LNCAP (cell line): ENCODE measurements around the gene NUP62CL.

Source experiments
- TF ChIP-seq, protein P1 (sequence below): fragments of 450-650 bp; IDR thresholded peaks from 2 replicates; pipeline ENCODE4 v1.5.1; 2017; ENCODE audit warnings: mild to moderate bottlenecking

Gene NUP62CL

DNA sequence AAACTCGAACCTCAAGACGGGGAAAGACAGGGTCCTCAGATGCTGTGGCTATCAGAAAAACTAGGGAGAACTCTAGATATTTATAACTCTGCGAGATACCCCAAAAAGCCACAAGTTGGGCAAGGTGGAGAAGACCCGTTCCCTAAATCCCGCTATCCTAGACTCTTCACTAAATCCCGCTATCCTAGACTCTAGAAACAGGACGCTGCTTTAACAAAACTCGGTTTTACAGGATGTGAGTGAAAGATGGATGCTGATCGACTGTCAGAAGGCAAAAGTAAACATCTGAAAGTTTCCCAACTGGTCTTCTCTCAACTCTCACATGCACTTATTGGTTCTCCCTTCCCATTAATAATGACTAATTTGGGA is 448 bp upstream of the NUP62CL start:
- TF ChIP-seq, protein P1, sequence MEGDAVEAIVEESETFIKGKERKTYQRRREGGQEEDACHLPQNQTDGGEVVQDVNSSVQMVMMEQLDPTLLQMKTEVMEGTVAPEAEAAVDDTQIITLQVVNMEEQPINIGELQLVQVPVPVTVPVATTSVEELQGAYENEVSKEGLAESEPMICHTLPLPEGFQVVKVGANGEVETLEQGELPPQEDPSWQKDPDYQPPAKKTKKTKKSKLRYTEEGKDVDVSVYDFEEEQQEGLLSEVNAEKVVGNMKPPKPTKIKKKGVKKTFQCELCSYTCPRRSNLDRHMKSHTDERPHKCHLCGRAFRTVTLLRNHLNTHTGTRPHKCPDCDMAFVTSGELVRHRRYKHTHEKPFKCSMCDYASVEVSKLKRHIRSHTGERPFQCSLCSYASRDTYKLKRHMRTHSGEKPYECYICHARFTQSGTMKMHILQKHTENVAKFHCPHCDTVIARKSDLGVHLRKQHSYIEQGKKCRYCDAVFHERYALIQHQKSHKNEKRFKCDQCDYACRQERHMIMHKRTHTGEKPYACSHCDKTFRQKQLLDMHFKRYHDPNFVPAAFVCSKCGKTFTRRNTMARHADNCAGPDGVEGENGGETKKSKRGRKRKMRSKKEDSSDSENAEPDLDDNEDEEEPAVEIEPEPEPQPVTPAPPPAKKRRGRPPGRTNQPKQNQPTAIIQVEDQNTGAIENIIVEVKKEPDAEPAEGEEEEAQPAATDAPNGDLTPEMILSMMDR, result no peak

DNA sequence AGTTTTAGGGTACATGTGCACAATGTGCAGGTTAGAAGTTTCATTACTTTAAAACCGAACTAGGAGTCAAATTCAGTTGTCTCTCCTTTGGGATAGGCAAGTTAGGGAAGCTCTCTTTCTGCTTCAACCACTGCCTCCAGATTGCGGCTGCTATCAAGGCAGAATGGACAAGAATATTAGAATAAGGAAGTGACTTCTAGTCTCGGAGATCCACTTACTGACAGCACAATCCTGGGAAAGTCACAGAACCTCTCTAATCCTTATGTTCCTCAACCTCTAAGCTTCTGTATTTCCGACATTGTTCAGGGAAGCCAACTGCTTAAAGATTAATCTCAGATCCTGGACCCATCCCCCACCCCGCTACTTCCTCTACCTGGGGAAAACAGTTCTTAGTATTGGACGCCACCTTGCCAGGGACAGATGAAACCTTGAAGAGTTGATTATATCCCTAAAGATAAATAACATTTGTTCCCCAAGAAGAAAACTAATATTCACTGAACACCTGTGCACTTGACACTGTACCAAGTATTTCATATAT is 2.1 kb downstream of the NUP62CL start:
- TF ChIP-seq, protein P1, result no peak

DNA sequence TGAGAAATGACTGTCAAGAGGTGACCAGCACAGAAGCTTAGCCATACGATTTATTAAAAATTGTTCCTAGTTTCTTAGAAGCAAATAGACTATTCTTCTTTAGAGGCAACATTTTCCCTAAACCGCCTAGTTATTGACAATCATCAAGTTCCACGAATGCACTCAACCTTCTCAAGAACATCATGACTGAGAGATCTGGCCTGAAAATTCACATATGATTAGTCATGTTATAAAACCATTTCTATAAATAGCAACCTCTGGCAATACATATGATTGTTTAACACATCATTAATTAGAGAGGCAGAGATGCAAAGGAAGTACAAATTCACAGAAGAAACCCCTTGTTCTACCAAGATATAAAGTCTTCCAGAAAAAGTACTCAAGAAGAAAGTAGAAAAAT is 6.7 kb downstream of the NUP62CL start:
- TF ChIP-seq, protein P1, result no peak

DNA sequence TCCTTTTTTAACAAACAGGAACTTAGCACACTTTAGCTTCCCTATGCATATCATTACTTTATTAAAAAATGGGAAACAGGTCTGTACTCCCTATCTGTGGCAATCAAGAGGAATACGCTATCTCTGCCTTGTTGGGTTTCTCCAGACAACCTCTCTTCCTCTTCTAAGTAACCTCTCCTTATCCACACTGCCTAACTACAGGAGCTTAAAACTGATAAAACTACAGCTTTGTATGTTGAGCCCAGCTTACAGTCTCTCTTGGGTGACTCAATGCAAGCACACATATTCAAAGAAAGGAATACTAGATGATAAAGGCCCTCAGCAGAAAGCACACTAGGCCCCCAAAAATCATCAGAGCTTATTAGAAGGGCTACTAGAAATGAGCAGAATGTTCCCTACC is 8.9 kb downstream of the NUP62CL start:
- TF ChIP-seq, protein P1, result no peak

DNA sequence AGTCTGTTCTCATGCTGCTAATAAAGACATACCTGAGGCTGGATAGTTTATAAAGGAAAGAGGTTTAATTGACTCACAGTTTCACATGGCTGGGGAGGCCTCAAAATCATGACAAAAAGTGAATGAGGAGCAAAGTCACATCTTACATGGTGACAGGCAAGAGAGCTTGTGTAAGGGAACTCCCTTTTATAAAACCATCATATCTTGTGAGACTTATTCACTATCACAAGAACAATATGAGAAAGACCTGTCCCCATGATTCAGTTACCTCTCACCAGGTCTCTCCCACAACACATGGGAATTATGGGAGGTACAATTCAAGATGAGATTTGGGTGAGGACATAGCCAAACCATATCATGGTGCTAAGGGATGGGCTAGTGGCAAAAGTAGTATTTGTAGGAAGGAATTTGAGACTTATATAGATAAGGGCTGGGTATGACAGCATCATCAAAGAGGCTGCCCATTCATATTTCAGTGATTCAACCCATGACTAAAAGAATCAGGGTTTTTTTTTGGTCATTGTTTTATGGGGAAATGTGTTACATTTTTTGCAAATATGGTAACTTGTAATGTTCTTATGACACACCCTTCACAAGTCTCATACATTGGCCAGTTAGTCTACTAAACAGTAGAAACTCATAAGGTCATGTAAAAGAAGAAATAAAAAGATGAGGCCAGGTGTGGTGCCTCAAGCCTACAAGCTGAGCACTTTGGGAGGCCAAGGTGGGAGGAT is 34.7 kb downstream of the NUP62CL start:
- TF ChIP-seq, protein P1, result no peak

DNA sequence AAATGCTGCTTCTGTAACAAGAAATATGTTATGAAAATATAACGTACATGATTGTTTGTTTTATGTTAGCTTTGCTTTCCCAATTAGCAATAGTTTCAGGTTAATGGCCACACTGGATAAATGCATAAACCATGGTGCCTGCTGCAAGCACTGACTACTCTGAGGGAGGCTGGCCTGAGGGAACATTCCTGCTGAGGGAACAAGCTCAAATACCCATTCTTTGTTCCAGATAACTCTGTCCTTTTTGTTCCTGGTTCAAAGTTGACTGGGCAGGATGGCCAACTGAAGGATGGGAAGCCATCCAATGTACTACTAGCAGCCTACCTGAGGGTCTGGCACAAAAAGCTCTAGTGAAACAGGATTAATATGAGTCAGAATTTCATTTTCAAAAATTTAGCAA is 37.5 kb downstream of the NUP62CL start:
- TF ChIP-seq, protein P1, result no peak

DNA sequence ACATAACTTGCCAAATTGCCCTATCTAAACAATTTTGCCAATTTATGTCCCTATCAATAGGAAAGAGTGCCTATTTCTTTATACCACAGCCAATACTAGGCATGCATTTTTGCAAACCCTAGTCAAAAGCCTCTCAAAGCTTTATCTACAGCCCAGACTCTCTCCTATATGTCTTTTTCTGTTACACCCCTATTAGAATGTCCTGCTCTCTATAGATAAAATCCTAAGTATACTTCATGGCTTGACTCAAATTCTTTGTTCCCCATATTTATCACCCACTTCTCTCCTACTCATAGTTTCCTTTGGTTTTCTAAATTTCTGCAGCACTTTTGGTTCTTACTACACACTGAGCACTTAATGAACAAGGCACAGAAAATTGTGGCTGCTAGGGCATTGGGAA is 38.0 kb downstream of the NUP62CL start:
- TF ChIP-seq, protein P1, result no peak
